ENCODE data around the gene NALCN. TPM values are rescaled to one million over a fixed set of nuclear protein-coding genes. Genes with fewer than 3 reads are reported as not detected.

NALCN gene
- total and polyA plus RNA-seq, 2 experiments from 2014 or later: not detected

- TF ChIP-seq, protein P1, sequence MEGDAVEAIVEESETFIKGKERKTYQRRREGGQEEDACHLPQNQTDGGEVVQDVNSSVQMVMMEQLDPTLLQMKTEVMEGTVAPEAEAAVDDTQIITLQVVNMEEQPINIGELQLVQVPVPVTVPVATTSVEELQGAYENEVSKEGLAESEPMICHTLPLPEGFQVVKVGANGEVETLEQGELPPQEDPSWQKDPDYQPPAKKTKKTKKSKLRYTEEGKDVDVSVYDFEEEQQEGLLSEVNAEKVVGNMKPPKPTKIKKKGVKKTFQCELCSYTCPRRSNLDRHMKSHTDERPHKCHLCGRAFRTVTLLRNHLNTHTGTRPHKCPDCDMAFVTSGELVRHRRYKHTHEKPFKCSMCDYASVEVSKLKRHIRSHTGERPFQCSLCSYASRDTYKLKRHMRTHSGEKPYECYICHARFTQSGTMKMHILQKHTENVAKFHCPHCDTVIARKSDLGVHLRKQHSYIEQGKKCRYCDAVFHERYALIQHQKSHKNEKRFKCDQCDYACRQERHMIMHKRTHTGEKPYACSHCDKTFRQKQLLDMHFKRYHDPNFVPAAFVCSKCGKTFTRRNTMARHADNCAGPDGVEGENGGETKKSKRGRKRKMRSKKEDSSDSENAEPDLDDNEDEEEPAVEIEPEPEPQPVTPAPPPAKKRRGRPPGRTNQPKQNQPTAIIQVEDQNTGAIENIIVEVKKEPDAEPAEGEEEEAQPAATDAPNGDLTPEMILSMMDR (IDR thresholded peaks at IDR 0.05; ENCODE audit: low read depth, low read length): no peak
- Histone ChIP-seq H3K36me3 (no peaks in the 10 kb centered on the region), H3K4me3 (no peak overlapping the region), H3K4me1 (ENCODE audit: low read depth) (no peaks in the 10 kb centered on the region), H3K27me3 (no peaks in the 10 kb centered on the region), H3K9me3 (ENCODE audit: low read depth) (no peaks in the 10 kb centered on the region), H3K27ac (no peak overlapping the region)
- DNase-seq (ENCODE audit: low read depth in 1 of 2, low spot score in 1 of 2): no peak
Measured at GRCh38 chr13:101059793-101060192, 356.5 kb downstream of the NALCN start.

GRCh38 chr13:101058841-101059240 is 357.5 kb downstream of the NALCN start:
- H3K4me1 ChIP-seq (ENCODE audit: low read depth): no peaks in the 10 kb centered on the region
- H3K4me3 ChIP-seq: no peak overlapping the region
- H3K27ac ChIP-seq: no peak overlapping the region
- TF ChIP-seq, protein P1 (IDR thresholded peaks at IDR 0.05; ENCODE audit: low read depth, low read length): no peak
- no peak for DNase-seq (ENCODE audit: low read depth in 1 of 2, low spot score in 1 of 2)
- no peaks in the 10 kb centered on the region for H3K9me3 ChIP-seq (ENCODE audit: low read depth)
- H3K36me3 ChIP-seq: no peaks in the 10 kb centered on the region
- H3K27me3 ChIP-seq: no peaks in the 10 kb centered on the region

DNA sequence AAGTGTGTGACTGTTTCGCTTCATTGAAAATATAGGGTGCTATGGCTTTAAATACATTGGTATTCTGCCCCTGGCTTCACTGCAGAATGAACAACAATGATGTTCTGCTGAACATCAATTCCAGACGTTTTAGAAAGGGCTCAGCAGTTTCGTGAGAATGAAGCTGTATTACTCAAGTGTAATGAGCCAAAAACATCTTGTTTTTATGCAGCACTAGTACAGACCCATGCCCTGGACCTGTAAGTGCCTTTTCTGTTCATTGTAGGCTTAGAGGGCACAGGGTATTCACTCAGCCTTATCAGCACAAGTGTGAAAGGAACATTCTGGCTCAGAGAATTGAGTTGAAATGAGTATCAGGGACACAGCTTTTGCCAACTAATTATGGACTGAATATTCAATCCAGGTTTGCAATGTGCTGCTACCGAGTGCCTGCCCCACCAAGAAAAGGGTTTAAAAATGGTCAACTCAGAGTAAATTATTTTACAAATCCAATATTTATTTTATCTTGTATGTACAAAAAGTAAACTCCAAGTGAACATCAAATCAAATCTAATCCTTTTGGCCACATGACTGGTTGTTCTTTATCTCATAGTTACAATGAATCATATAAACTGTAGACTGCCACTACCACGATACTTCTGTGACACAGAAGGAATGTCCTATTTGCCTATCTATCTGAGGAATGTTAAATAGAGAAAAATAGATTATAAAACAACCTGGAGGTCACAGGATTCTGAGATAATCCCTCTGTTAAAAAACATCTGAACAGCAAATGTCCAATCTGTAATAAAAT is 362.8 kb downstream of the NALCN start:
- Histone ChIP-seq H3K27ac (no peak overlapping the region), H3K9me3 (ENCODE audit: low read depth) (no peaks in the 10 kb centered on the region), H3K4me3 (no peak overlapping the region), H3K27me3 (no peaks in the 10 kb centered on the region), H3K4me1 (ENCODE audit: low read depth) (no peaks in the 10 kb centered on the region), H3K36me3 (no peaks in the 10 kb centered on the region)
- no peak for DNase-seq (ENCODE audit: low read depth in 1 of 2, low spot score in 1 of 2)
- TF ChIP-seq, protein P1 (IDR thresholded peaks at IDR 0.05; ENCODE audit: low read depth, low read length): no peak

GRCh38 chr13:101049166-101049850 is 367.0 kb downstream of the NALCN start:
- no peaks in the 10 kb centered on the region for H3K27me3 ChIP-seq
- H3K27ac ChIP-seq: no peak overlapping the region
- H3K9me3 ChIP-seq (ENCODE audit: low read depth): no peaks in the 10 kb centered on the region
- DNase-seq (ENCODE audit: low read depth in 1 of 2, low spot score in 1 of 2): no peak
- TF ChIP-seq, protein P1 (IDR thresholded peaks at IDR 0.05; ENCODE audit: low read depth, low read length): no peak
- H3K36me3 ChIP-seq: no peaks in the 10 kb centered on the region
- no peaks in the 10 kb centered on the region for H3K4me1 ChIP-seq (ENCODE audit: low read depth)
- no peak overlapping the region for H3K4me3 ChIP-seq

- no peaks in the 10 kb centered on the region for H3K36me3 ChIP-seq
- no peak for DNase-seq (ENCODE audit: low read depth in 1 of 2, low spot score in 1 of 2)
- H3K27ac ChIP-seq: no peak overlapping the region
- no peaks in the 10 kb centered on the region for H3K9me3 ChIP-seq (ENCODE audit: low read depth)
- no peak overlapping the region for H3K4me3 ChIP-seq
- TF ChIP-seq, protein P1 (IDR thresholded peaks at IDR 0.05; ENCODE audit: low read depth, low read length): no peak
- no peaks in the 10 kb centered on the region for H3K27me3 ChIP-seq
- no peaks in the 10 kb centered on the region for H3K4me1 ChIP-seq (ENCODE audit: low read depth)
Measured at GRCh38 chr13:101036546-101036945, 379.8 kb downstream of the NALCN start.
